EL (cell line): ENCODE measurements around the gene NOS1AP.
A peak's percentile ranks its signal among the peaks of the same experiment; 100 is the strongest.

Experiments
- DNase-seq: peaks from one replicate; pipeline ENCODE4 v3.0.0-alpha.2; 2016

The NOS1AP gene

DNA sequence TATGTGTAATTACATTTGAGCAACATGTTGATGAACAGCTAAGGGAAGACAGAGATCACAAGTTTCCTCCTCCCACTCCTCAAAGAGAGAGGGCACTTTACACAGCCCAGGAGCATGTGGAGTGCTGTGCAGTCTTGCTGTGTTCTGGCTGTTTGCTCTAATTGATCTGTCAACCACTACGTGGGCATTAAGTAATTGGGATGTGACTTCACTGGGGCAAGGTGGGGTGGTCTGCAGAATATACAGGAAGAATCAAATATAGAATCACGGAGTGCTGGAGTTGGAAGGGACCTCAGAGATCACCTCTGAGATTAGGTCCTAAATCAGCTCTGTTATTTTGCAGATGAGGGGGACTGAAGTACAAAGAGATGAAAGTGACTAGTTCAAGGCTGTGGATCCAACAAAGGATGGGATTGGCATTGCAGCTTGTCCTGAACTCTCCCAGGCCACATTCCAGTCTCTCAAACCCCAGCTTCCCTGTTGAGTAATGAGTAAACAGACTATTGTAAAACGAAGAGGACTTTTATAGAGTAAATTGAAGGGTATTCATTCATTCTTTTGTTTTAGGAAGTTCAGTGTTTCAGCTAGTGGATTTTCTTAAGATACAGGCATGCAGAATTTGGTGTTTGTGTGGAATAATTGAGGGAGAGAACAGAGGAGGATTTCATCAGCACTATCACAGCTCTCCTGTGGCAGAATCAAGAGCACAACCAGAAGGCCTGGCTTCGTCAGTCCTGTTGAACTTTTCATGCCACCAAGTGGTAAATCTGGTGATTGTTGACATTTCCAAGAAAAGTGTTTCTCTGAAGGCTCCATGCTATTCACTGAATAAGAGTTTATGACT, 22.4 kb downstream of the NOS1AP start:
- peak; percentile 16 for DNase-seq

DNA sequence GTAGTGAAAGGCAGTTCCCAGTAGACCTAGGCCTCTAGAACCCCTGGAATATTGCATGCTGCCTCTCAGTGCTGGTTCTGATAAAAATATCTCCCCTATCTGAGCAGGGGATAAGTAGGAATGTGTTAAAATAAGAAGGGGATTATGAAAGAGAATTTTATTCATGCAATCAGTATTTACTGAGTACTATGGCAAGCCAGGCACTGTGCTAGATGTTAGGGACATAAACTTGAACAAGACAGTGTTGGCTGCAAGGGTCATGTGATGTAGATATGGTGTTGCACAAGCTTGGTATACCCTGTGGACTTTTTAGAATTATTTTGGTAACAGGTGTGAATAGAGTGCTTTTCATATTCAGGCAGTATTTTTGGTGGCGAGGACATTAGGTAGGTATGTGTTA, 23.6 kb downstream of the NOS1AP start:
- no peak for DNase-seq

DNA sequence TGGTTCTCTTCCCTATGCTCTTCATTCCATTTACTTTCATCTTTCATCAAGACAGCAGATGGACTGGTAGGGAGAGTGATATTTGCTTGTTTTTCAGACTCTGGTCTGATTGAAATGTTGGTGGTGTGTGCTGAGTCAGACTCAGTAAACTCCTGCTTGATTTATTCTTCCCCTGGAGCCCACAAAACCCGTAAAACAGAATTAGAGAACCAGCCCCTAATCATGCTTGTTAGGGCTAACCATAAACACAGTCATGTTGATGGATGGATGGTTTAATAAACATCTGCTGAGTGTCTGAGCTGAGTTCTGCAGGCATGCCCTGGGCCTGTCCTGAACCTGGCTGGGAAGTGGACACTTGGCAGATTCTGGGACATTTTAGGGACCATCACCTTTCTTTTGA, 24.8 kb downstream of the NOS1AP start:
- DNase-seq, result peak; percentile 18

DNA sequence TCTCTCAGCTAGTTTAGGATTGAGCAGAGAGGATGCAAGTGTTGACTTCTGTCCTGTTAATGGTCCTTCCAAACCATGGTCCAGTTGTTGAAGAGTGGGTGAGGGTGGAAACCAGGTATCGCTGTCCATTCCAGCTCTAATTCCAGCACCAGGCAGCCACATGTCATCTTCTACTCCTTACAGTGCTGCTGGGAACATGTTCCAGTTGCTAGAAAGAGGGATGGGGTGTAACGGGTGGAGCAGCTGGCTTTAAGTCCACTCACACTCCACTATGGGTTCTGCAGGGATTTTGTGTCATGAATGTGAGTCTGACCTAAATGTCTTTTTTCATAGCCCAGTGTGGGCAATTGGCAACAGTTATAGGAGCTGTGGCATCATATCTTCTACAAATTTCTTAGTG, 25.2 kb downstream of the NOS1AP start:
- DNase-seq, result no peak

DNA sequence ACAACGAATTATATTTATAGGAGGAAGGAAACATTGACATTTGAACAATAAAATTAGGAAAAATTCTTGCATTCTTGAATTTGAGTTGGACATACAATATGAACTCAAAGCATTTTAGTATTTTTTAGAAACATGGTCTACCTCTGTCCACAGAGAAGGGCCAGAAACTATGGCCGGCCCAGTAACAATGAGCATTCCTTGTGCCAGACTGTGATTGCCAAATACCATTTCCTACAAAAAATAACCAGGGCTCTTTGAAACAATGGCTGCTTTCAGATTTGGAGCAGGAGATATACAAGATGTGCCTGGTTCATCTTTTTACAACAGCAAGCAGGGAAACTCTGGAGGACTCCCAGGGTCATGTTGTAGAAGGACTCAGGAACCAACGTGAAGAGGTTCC, 38.4 kb downstream of the NOS1AP start:
- DNase-seq, result no peak

DNA sequence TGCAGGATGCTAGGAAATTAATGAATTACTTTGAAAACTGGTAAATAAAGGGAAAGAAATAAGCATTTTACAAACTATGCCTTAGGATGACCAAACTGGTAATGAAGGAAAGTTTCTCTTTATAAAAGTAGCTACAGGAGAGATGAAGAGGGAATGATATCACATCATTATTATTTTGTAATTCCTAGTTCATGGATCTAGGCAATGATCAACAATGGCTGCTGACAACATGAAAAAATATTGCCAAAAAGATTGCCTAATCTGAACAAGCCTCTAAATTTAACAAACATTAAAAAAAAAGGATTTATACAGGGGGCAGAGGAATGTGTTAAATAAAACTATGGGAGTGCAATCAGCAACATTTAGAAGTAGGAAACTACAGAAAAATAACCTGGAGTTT, 38.9 kb downstream of the NOS1AP start:
- DNase-seq, result no peak

DNA sequence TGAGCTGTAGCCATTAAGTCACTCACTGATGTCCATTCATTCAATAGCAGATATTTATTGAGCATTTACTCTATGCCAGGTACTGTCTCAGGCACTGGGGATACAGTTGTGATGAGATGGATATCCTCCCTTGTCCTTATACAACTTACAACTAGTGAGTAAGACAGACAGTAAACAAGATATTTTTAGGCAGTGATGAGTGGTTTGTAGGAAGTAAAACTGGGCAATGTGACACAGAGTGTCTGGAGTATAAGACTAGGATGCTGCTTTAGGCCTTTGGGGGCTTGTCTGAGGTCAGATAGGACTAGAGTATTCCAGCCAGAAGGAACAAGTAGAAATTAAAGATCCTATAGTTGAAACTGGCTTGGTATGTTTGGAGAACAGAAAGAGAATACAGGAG, 41.4 kb downstream of the NOS1AP start:
- no peak for DNase-seq

DNA sequence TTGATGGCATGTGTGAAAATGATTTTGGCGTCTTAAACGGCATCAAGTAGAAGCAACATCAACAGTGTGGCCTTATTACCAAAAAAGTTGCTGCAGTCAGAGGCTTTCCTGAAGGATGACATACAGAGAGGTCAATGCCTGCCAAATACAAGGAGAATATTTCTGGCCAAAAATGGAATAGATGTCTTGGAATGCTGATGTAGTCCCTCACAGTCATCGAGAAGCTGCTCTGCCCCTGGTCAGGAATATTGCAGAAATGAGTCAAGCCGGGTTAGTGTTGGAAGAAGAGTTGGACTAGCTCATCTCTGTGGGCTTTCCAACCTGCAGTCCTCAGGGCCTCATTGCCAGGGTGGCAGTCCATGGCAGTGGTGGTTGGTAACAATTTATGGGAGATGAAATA, 42.1 kb downstream of the NOS1AP start:
- peak; percentile 11 for DNase-seq

DNA sequence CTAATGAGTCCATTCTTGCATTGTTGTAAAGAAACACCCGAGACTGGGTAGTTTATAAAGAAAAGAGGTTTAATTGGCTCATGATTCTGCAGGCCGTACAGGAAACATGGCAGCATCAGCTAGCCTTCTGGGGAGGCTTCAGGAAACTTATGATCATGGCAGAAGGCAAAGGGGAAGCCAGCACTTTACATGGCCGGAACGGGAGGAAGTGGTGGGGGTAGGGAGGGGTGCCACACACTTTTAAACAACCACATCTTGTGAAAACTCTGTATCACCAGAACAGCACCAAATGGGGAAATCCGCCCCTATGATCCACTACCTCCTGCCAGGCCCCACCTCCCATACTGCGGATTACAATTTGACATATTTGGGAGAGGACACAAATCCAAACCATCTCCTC, 43.9 kb downstream of the NOS1AP start:
- no peak for DNase-seq

DNA sequence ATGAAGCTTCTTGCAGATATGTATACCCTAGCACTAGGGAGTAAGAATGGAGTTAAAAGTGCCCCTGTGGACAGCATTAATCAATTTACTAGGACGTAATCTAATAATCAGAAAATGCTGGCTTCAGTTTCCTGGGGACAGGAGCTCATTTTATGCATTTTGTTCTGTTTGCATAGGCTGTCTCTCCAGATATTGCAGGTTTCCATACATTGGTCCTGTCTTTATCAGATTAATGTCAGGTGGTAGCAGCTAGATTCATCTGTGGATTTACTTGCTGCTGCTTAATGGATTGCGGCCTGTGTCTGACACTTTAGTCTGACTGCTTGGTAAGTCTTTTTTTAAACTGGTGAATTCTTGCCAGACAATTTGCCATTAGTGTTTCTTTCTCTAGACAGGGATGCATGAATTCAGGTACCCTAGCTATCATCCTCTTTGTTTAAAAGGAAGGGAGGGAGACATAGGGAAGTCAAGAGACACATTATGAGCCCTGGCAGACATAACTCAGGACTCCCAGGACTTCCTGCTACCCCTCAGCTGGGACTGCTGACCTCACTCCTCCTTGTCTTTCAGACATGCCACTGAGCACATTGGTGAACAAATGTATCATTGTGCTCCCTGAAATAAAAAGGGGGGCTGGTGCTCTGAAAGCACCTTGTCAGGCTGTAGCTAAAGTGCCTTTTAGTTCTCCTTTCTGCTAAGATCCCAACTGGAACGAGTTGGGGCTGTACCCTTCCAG, 47.7 kb downstream of the NOS1AP start:
- no peak for DNase-seq

DNA sequence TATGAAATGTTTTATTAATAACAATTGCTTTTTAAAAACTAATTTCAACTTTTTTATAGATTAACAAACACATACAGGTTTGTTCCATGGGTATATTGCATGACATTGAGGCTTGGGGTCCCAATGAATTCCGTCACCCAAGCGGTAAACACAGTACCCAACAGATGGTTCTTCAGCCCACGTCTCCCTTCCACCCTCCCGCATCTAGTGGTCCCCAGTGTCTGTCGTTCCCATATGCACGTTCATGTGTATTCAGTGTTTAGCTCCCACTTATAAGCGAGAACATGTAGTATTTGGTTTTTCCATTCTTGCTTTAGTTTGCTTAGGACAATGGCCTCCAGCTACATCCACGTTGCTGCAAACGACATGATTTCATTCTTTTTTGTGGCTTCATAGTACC, 48.6 kb downstream of the NOS1AP start:
- DNase-seq, result no peak

DNA sequence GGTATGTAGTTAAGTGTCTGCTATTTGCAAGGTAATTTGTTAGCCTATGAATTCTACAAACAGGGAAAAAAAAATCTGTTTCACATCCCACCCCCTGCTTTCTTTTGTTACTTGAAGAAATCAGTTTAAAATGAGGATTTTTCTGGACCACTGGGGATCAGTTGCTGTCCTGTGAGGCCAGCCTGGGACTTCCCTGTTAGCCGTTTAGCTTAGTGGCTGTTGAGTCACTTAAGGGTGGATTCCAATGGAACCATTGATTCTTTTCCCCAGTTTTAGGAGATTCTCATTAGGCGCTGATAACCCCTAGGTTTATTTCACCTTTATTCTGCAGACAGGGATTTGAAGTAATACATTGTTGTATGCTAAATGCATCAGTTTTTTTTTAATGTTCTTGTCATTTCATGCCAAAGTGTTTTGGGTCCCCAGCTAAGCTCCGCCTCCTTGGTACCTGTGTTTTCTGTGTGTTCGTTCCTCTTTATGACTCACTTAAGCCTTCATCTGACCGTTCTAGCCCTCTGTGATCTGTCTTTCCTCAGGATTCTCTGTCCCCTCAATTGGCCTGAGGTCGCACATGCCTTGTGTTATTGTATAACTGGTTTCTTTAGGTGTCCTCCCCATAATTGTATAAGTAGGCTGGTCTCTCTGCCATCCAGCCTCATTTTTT, 59.3 kb downstream of the NOS1AP start:
- no peak for DNase-seq

DNA sequence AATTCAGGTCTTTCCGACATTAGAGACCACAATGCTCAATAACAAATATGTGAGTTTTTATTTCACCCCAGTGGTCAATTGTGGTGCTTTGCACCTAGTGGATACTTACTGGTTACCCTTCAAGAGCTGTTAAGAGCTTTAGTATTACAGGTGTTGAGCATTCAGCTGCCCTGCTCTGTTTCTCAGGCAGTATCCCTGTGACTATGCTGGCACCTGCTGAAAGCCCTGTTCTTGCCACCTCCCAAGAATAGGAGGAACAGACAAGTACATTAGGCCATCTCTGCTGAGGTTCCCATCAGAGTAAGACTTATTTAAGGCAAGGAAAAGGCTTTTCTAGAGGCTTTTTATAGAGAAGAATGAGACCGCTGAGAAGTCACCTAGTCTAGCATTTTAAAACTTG, 60.8 kb downstream of the NOS1AP start:
- no peak for DNase-seq

DNA sequence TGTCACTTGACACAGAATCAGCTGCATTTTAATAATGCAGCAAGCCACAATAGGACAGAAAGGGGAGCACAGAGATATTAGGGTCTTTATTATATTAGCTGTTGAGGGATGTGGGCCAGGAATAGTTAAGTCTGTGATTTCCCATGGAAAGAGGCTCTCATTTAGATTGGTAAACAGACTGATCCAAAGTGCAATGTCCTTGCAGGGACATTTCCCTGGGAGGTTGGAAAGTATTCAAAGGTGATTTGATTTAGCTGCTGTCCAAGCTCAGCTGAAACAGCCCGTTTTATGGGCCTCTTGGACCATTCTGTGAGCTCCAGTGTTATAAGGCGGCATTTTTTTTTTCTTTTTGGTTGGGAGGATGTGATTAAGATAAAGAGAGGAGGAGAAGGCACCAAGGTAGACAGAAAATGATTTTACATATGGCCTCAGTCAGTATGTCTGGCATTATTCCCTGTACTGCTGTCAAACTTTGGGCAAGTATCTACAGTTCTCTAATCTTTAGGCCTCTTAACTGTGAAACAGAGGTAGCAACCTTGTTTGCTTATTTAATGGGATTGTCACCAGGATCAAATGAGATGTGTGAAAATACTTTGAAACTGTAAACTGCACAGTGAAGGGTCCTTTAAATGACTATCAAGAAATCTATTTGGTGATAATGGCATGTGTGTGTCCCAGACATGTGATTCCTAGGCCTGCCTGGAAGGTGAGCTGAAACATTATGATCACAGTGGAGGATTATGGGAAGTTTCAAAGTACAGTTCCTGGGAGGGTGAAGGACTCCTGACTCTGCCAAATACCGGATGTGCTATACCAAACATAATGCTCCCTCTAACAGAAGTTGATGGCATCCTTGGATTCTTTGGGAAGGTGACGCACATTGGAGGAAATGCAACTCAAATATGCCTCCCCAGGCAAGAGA, 62.2 kb downstream of the NOS1AP start:
- no peak for DNase-seq

DNA sequence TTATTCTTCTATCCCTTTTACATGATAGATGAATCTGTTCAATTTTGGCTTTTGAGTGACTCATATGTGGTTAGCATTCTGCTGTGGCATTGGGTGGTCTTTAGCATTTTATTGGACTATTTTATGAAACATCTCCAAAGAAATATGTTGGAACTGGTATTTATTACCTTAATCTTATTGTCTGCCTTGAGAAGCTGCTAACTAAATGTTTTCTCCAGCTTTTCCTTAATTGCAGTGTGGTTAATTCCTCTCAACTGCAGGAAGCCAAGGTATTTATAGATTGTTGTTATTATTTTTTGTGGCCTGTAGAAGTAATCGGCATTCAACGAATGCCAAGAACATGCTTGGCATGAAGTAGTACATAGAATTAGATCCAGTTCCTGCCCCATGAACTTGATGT, 64.1 kb downstream of the NOS1AP start:
- peak; percentile 53 for DNase-seq

DNA sequence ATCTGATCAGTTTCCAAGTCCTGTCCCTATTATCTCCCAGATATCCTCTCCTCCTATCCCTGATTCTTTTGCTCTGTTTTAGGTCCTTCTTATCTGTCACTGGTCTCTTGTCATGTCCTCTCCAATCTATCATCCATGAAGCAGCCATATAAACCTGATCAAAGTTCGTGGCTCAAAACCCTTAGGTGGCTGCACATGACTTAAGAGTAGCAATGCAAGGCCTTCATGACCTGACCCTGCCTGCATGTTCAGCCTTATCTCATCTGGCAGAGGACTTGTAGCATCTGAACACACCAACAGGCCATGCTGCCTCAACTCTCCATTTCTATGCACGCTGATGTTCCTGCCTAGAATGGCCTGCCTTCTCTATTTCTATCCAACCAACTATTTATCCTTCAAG, 65.2 kb downstream of the NOS1AP start:
- DNase-seq, result no peak

DNA sequence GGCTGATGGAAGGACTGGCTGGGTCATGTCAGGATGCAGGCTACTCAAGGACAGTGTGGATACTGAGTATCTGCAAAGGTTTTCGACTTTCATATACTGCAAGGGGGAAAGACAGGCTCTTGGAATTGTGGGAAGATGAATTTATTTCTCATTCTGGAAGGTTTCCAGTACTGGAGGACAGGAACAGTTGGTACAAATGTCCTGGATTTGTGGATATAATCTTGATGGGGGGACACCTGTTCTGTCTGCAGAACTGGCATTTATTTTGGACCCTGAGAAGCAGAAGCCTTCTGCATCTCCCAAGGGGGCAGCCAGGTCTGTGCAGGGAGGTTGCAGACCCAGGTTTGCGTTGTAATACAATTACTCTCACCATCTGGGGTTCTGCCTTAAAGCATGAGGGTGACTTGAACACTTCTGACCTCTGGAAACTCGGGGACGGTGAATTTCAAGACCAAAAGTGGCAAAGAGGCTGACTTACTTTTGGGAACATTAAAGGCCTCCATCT, 65.8 kb downstream of the NOS1AP start:
- DNase-seq, result no peak

DNA sequence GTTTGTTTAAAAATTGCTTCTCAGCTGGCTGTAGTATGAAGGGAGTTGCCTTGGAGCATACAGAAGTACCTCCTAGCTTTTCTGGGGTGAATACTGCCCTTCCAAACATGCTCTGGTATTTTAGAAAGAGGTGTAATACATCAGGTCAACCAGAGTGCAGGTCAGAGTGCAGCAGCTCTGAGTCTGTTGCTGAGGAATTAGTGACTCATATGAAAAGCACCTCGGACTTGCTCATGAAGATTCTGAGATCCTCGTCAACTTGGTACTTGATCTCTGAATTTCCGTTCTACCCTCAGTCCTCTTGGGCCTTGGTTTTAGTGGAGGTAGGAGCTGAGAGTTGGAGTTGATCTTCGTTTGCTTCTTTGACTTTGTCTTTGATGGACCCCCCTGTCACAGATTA, 67.3 kb downstream of the NOS1AP start:
- peak; percentile 89 for DNase-seq

DNA sequence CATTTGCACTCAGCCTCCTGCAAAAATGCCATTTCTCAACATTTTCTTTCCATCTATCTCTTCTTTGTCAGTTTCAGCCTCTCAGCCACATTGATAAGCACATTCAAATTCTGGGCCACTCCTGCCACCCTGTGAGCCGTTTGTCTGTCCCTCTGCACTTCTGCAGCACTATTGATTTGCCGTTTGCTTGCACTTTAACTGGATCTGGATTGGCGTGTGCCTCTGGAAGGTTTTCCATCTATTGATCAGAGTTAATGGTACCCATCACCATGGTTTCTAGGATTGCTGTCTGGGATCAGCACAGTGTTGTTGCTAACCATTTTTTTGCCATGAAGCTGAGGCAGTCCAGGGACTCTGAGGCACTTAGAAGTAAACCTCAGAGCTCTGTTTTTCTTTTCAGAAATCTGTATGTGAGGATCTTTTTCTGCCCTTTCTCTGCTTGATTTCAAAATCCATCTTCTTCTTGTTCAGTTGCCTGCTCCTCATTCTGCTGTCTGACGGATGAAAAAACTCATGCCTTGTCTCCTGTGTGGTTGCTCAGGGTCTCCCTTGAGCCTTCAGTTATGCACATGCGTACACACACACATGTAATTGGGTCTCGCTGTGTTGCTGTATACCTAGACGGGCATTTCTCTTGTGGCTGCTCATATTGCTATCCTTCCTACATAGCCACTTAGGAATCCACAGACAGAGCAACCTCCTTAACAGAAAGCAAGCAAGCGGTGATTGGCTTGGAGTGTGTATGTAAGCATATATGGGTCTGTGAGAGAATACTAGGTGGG, 67.9 kb downstream of the NOS1AP start:
- DNase-seq, result peak; percentile 11

DNA sequence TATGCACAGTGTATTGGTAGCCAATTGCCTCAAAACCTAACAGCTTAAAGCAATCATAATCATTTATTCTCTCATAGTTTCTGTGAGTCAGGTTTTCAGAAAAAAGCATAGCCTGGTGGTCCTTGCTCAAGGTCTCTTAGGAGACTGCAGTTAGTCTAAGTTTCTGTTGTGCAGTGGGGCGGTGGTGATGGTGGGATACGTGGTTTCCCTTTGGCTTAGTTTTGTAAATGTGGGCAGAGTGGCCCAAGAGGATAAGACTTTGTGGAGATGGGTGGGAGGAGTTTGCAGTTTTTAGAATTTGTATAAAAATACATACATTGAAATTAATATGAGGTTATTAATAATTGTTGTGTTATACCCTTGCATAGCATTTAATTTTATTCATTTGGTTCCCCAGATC, 68.6 kb downstream of the NOS1AP start:
- no peak for DNase-seq

DNA sequence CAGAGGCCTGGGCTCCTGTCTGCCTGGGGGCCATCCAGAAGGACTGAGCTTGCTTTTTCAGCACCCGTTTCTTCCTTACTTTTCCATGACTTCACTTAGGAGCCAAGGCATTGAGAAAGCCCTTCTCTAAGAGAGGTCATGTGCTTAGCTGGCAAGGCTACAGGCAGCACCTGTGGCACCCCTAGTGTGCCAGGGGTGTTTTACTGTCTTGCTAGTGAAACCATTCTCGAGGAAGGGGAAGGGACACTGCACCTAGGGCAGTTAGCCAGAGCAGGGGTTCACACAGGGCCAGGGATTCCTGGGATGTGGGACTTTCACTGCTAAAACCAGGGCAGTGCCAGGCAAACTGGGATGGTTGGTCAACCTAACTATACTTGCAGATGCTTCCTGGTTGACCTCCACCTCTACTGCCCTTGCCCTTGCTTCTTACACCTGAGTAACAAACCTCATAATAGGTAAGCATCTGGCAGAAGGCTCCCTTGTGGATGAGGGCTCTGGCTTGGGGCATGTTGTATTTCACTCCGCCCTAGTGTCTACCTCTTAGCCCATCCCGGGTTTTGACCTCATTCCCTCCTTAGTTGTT, 69.2 kb downstream of the NOS1AP start:
- DNase-seq, result no peak
